Stomach (tissue), 4 donors: ENCODE measurements around the gene LTA4H.

ENCODE experiments used
- CTCF ChIP-seq, 7 experiments: fragments of 450-650 bp in 4 of 7; fragments of 200-600 bp in 3 of 7; sonication (generic) in 3 of 7; IDR thresholded peaks; one replicate each; pipeline ENCODE4 v1.5.1; 2016 to 2019; ENCODE audit warnings: antibody characterized with exemption in 7 of 7, control low read depth in 2 of 7, mild to moderate bottlenecking in 1 of 7
- POLR2A ChIP-seq, 4 donors: fragments of 450-650 bp; IDR thresholded peaks; one replicate each; pipeline ENCODE4 v1.6.1; 2016; ENCODE audit warnings: antibody characterized with exemption in 4 of 4, control low read depth in 2 of 4, mild to moderate bottlenecking in 1 of 4, moderate library complexity in 1 of 4

- TF ChIP-seq CTCF (IDR thresholded peaks at IDR 0.05) (no peak), POLR2A (IDR thresholded peaks at IDR 0.05) (no peak)
These were observed 14.9 kb downstream of the LTA4H start for GRCh38 chr12:96020314-96021003.
